ENCODE data around the gene CD1D.

The CD1D gene

GRCh38 chr1:158180741-158181576, at the start of gene CD1D:
TSS of gene CD1D (plus strand) at chr1:158180895. CDS start at chr1:158181102, 207 bp downstream.
- peak; percentile 19 for ATAC-seq
- no peaks in the 10 kb centered on the region for H3K9me3 Mint-ChIP-seq
- H3K36me3 Mint-ChIP-seq: no peaks in the 10 kb centered on the region
- H3K4me3 Mint-ChIP-seq: peak within 1 kb of the TSS; percentile 64
- H3K27ac Mint-ChIP-seq: no peak within 1 kb of the TSS
- DNase-seq (ENCODE audit: low spot score in 2 of 2): no peak
- H3K4me1 Mint-ChIP-seq: peaks cover 24% of the 10 kb centered on the region

GRCh38 chr1:158131217-158131616, 49.5 kb upstream of the CD1D start:
- no peak overlapping the region for H3K4me3 Mint-ChIP-seq
- no peak overlapping the region for H3K27ac Mint-ChIP-seq
- no peaks in the 10 kb centered on the region for H3K4me1 Mint-ChIP-seq
- no peaks in the 10 kb centered on the region for H3K9me3 Mint-ChIP-seq
- no peaks in the 10 kb centered on the region for H3K36me3 Mint-ChIP-seq
- DNase-seq (ENCODE audit: low spot score in 2 of 2) (no peak), ATAC-seq (no peak)

DNA sequence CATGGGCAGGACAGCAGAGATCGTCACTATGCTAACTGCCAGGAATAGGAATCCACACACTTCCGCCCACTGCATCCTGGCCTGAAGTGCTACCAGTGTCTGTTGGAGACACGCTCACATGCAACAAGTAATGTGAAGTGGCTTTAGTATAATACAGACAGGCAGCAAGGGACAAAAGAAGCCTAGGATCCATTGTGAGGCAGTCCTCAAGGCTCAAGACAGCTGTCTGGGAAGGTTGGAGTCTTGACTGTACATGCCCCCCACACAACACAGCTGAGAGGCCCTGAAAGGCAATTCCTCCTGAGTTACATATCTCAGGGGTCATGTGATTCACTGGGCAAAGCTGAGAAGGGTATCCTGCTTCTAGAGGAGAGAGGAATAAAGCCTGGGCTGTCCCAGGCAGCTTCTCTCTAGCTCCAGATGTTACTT, 39.9 kb upstream of the CD1D start:
- no peak overlapping the region for H3K27ac Mint-ChIP-seq
- H3K4me3 Mint-ChIP-seq: no peak overlapping the region
- no peaks in the 10 kb centered on the region for H3K36me3 Mint-ChIP-seq
- H3K4me1 Mint-ChIP-seq: no peaks in the 10 kb centered on the region
- DNase-seq (ENCODE audit: low spot score in 2 of 2) (no peak), ATAC-seq (no peak)
- no peaks in the 10 kb centered on the region for H3K9me3 Mint-ChIP-seq

GRCh38 chr1:158145173-158145719, 35.4 kb upstream of the CD1D start:
- Mint-ChIP-seq H3K4me3 (no peak overlapping the region), H3K9me3 (no peaks in the 10 kb centered on the region), H3K4me1 (peaks cover 18% of the 10 kb centered on the region), H3K27ac (no peak overlapping the region), H3K36me3 (no peaks in the 10 kb centered on the region)
- no peak for ATAC-seq
- no peak for DNase-seq (ENCODE audit: low spot score in 2 of 2)

DNA sequence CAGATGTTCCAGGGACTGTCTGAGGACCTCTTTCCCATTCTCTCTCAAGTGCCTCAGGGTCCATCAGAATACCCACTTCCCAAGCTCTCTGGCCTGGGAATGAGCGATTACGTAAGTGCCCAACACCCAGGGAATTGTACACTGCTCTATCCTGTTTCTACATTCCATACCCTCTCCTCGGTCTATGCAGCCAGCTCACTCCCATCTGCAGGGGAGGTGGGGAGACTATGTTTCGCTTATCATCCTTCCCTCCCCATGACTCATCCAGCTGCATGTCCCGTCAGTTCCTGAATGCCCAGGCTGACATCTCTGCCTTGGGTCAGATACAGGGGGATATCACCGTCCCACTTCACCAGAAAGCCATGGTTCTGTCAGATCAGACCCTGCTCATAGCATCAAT, 34.5 kb upstream of the CD1D start:
- H3K4me3 Mint-ChIP-seq: no peak overlapping the region
- ATAC-seq: no peak
- peaks cover 25% of the 10 kb centered on the region for H3K4me1 Mint-ChIP-seq
- no peak overlapping the region for H3K27ac Mint-ChIP-seq
- no peak for DNase-seq (ENCODE audit: low spot score in 2 of 2)
- no peaks in the 10 kb centered on the region for H3K36me3 Mint-ChIP-seq
- no peaks in the 10 kb centered on the region for H3K9me3 Mint-ChIP-seq

GRCh38 chr1:158146739-158147138, 34.0 kb upstream of the CD1D start:
- ATAC-seq (no peak), DNase-seq (ENCODE audit: low spot score in 2 of 2) (no peak)
- no peaks in the 10 kb centered on the region for H3K9me3 Mint-ChIP-seq
- H3K36me3 Mint-ChIP-seq: no peaks in the 10 kb centered on the region
- H3K27ac Mint-ChIP-seq: no peak overlapping the region
- peaks cover 25% of the 10 kb centered on the region for H3K4me1 Mint-ChIP-seq
- H3K4me3 Mint-ChIP-seq: no peak overlapping the region

- no peak overlapping the region for H3K4me3 Mint-ChIP-seq
- DNase-seq (ENCODE audit: low spot score in 2 of 2) (no peak), ATAC-seq (no peak)
- peaks cover 25% of the 10 kb centered on the region for H3K4me1 Mint-ChIP-seq
- no peak overlapping the region for H3K27ac Mint-ChIP-seq
- H3K9me3 Mint-ChIP-seq: no peaks in the 10 kb centered on the region
- no peaks in the 10 kb centered on the region for H3K36me3 Mint-ChIP-seq
Observed at GRCh38 chr1:158147401-158147800, 33.3 kb upstream of the CD1D start.

- Mint-ChIP-seq H3K27ac (no peak overlapping the region), H3K9me3 (no peaks in the 10 kb centered on the region)
- ATAC-seq: no peak
Observed at GRCh38 chr1:158147869-158148268, 32.8 kb upstream of the CD1D start.

DNA sequence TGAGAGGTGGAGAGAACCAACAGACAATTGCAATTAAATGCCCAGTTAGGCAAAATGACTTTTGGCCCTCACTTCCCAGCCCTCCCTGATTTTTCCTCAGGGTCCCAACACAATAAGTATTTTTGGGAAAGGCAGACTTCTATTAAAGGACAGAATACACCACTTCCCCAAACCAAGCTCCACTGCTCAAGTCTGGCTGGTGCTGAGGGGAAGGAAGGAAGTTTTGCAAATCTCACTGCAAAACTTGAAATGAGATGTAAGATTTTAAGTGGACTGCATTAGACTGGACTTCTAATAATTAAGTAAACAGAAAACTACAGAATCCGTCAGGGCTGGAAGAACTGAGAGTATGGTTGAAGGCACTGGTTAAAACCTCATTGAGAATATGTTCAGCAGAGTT, 32.2 kb upstream of the CD1D start:
- Mint-ChIP-seq H3K36me3 (no peaks in the 10 kb centered on the region), H3K4me3 (peak overlapping the region; percentile 76), H3K9me3 (no peaks in the 10 kb centered on the region), H3K4me1 (peaks cover 25% of the 10 kb centered on the region), H3K27ac (peak overlapping the region; percentile 87)
- ATAC-seq (no peak), DNase-seq (ENCODE audit: low spot score in 2 of 2) (no peak)

More at GRCh38 chr1:158147869-158148268, 32.8 kb upstream of the CD1D start:
- Mint-ChIP-seq H3K4me3 (no peak overlapping the region), H3K4me1 (peaks cover 25% of the 10 kb centered on the region), H3K36me3 (no peaks in the 10 kb centered on the region)
- no peak for DNase-seq (ENCODE audit: low spot score in 2 of 2)

GRCh38 chr1:158149175-158149574, 31.5 kb upstream of the CD1D start:
- peaks cover 25% of the 10 kb centered on the region for H3K4me1 Mint-ChIP-seq
- H3K4me3 Mint-ChIP-seq: peak overlapping the region; percentile 76
- H3K36me3 Mint-ChIP-seq: no peaks in the 10 kb centered on the region
- ATAC-seq (no peak), DNase-seq (ENCODE audit: low spot score in 2 of 2) (no peak)
- H3K9me3 Mint-ChIP-seq: no peaks in the 10 kb centered on the region
- H3K27ac Mint-ChIP-seq: peak overlapping the region; percentile 87

- DNase-seq (ENCODE audit: low spot score in 2 of 2): peak; percentile 51 to 85
- H3K9me3 Mint-ChIP-seq: no peaks in the 10 kb centered on the region
- peaks cover 25% of the 10 kb centered on the region for H3K4me1 Mint-ChIP-seq
- no peaks in the 10 kb centered on the region for H3K36me3 Mint-ChIP-seq
- peak; percentile 88 for ATAC-seq
- peak overlapping the region; percentile 87 for H3K27ac Mint-ChIP-seq
- peak overlapping the region; percentile 76 for H3K4me3 Mint-ChIP-seq
Observed at GRCh38 chr1:158149577-158150269, 31.0 kb upstream of the CD1D start.

DNA sequence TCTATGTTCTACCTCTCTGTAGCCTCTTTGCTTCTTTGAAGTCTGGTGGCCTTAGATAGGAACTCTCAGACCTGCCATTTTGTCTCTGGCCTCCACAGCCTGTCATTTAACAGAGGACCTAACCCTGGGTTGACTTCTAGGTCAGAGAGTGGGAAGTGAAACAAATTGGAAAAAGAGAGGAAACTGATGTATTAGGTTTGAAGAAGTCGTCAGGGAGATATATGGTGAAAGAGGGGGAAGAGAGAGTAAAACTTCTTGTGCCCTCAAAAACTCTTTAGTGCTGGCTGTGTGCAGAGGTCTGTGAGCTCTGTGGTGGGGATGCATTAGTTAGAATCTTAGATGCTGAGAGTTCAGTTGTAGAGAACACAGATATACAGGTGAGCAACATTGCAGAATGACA, 30.2 kb upstream of the CD1D start:
- Mint-ChIP-seq H3K27ac (peak overlapping the region; percentile 87), H3K36me3 (no peaks in the 10 kb centered on the region), H3K9me3 (no peaks in the 10 kb centered on the region), H3K4me3 (peak overlapping the region; percentile 76), H3K4me1 (peaks cover 25% of the 10 kb centered on the region)
- no peak for ATAC-seq
- no peak for DNase-seq (ENCODE audit: low spot score in 2 of 2)

GRCh38 chr1:158153179-158153578, 27.5 kb upstream of the CD1D start:
- Mint-ChIP-seq H3K4me1 (peaks cover 25% of the 10 kb centered on the region), H3K36me3 (no peaks in the 10 kb centered on the region), H3K4me3 (no peak overlapping the region), H3K27ac (no peak overlapping the region), H3K9me3 (no peaks in the 10 kb centered on the region)
- no peak for DNase-seq (ENCODE audit: low spot score in 2 of 2)
- ATAC-seq: no peak

DNA sequence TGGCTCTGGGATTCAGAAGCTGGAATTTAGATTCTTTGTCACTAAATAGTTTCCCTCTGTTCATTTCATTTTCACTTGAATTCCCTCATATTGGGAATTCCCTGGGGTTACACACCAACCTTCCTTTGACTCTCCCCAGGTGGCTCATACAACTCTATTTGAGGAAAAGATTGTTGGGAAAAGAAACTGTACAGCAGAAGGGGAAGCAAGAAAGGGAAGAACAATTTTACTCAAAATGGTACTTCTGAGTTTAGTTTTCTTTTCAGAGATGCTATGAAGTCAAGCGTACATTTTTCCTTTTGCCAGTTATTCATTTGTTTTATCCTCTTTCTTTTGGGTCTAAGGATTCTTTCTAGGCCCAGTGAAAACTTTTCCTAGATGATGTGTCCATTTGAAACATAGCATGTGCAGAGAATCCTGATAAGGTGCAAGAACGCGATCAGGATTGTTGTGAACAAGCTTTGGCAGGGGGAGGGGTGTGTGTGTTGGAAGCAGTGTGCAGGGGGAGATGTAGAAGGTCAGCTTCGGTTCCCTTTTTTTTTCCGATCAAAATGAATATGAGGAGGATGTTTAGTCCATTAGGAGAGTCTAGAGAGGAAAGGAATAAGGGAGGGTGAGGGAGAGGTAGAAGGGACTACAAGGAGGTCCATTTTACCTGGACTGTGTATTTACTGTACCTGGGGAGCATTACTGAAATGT, 26.8 kb upstream of the CD1D start:
- Mint-ChIP-seq H3K4me3 (no peak overlapping the region), H3K4me1 (peaks cover 21% of the 10 kb centered on the region), H3K9me3 (no peaks in the 10 kb centered on the region), H3K36me3 (no peaks in the 10 kb centered on the region), H3K27ac (no peak overlapping the region)
- no peak for ATAC-seq
- DNase-seq (ENCODE audit: low spot score in 2 of 2): no peak

DNA sequence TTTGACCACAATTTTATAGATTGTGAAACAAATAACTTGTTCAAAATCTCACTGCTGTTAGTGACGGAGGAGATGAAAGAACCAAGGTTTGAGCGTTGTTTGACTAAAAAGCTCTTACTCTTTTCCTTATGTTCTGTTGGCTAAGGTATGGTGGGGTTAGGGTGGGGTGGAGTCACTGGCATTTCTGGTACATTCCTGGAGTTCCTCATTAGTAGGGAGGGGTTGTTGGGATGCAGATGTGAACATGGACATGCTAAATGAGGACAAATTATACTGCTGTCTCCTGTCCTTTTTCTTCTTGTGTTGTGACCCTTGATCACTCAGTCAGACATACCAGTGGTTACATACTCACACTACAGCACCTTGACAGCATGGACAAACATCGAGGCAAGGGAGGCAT, 26.2 kb upstream of the CD1D start:
- Mint-ChIP-seq H3K4me3 (no peak overlapping the region), H3K4me1 (peaks cover 15% of the 10 kb centered on the region), H3K36me3 (no peaks in the 10 kb centered on the region), H3K9me3 (no peaks in the 10 kb centered on the region), H3K27ac (no peak overlapping the region)
- ATAC-seq: no peak
- DNase-seq (ENCODE audit: low spot score in 2 of 2): no peak
